SK-N-MC (cell line): ENCODE data around the gene CLDND1.

Experiments
- DNase-seq: peaks from one replicate; pipeline ENCODE4 v3.0.0-alpha.2; 2011; ENCODE audit warnings: low read depth, low spot score
- H3K27ac ChIP-seq: fragments of 200-600 bp; sonication (generic); 2 replicates; pipeline ENCODE4 v1.5.1; 2016; ENCODE audit warnings: mixed run types
- H3K36me3 ChIP-seq: fragments of 200-600 bp; sonication (generic); 2 replicates; pipeline ENCODE4 v1.6.1; 2017; ENCODE audit warnings: antibody characterized with exemption, low read length, mixed read lengths; ENCODE audit not compliant: insufficient read depth
- H3K4me3 ChIP-seq: fragments of 200-600 bp; sonication (generic); 2 replicates; pipeline ENCODE4 v1.5.1; 2016
- H3K9ac ChIP-seq: fragments of 200-600 bp; sonication (generic); 2 replicates; pipeline ENCODE4 v1.8.0; 2017; ENCODE audit warnings: mixed run types, mixed read lengths; ENCODE audit not compliant: insufficient read length
- H3K9me3 ChIP-seq: fragments of 200-600 bp; sonication (generic); 2 replicates; pipeline ENCODE4 v1.6.1; 2017; ENCODE audit warnings: low read depth, mild to moderate bottlenecking, antibody characterized with exemption, low read length, moderate library complexity, mixed read lengths
- EZH2 ChIP-seq: fragments of 200-600 bp; sonication (generic); IDR thresholded peaks from one replicate; pipeline ENCODE4 v1.6.1; 2017; ENCODE audit warnings: antibody characterized with exemption
- FOXP2 ChIP-seq: optimal IDR thresholded peaks from 2 replicates; pipeline ENCODE3; 2011; ENCODE audit warnings: mild to moderate bottlenecking, moderate library complexity; ENCODE audit not compliant: insufficient read depth; ENCODE audit errors: extremely low read length, control extremely low read depth
- POLR2AphosphoS5 ChIP-seq: IDR thresholded peaks from 2 replicates; pipeline ENCODE4 v1.6.1; 2012; ENCODE audit warnings: mild to moderate bottlenecking, low read depth, low read length, borderline replicate concordance

CLDND1 gene

DNA sequence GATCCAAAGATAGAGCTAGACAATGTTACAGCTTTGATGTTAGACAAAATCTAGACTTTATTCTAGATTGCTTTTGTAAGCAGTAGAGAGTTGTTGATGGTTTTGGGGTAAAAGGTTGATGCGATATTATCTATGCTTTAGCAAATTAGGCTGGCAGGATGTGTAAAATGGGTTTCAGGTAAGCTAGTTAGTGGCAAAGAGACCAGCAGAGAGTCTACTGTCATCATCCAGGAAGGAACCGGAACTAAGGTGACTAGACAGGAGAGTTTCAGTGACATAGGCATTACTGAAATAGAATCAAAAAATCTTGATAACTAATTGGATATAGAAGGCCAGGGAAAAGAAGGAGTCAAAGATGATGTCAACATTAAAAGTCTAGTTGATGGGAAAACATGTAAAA is 14.1 kb downstream of the CLDND1 start:
- no peaks in the 10 kb centered on the region for H3K9me3 ChIP-seq
- TF ChIP-seq POLR2AphosphoS5 (no peak), FOXP2 (no peak), EZH2 (no peak)
- no peak overlapping the region for H3K4me3 ChIP-seq
- H3K9ac ChIP-seq: no peak overlapping the region
- no peaks in the 10 kb centered on the region for H3K36me3 ChIP-seq
- DNase-seq: no peak
- no peak overlapping the region for H3K27ac ChIP-seq

DNA sequence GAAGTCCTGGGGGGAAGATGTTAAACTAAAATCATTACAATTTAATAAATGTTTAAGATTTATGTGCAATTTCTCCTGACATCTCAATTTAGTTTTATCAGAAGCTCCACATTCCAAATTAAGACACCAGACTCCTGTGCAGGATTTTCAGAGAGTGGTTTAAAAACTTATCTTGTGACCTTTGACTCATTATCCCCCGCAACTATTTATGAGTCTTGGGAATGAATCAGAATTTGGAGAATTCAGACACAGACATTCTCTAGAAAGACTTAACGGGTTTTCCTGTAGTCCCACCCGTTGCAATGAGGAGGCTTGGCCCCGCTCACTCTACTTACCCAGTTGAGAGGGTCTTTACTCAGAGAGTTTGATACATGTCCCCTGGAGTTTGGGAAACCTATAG is 18.2 kb downstream of the CLDND1 start:
- H3K27ac ChIP-seq: no peak overlapping the region
- no peak overlapping the region for H3K9ac ChIP-seq
- TF ChIP-seq FOXP2: no peak
- no peak for TF ChIP-seq POLR2AphosphoS5
- TF ChIP-seq EZH2: no peak
- no peaks in the 10 kb centered on the region for H3K36me3 ChIP-seq
- DNase-seq: no peak
- no peak overlapping the region for H3K4me3 ChIP-seq
- H3K9me3 ChIP-seq: no peaks in the 10 kb centered on the region

DNA sequence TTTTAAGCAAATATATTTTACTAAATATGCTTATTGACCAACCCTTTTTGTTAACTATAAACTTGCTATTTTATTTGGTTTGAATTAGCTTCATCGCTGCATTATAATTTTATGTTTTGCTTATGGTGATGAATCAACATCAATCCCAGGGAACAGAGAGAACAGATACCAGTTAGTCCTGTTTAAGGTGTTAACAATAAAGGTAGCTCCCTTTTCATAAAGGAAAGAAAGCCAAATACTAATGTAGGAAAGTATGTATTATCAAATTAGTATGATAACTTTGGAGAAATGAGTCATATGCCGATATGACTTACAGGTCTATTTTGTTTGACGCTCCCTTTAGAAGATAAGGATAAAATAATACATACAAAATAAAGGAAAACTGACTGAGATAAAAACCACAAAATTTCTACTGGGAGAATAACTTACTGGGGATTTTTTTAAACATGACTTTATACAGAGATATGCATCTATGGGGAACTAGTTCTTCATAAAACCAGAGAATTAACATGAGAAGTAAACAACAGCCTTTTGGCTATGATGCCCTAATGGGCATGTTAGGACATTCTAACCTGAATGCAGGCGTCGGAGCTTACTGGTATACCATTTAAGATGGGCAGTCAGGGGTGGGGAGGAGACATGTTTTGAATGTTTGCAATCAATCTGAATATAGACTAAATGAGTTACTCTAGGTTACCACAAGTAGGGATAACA is 20.7 kb downstream of the CLDND1 start:
- no peak for TF ChIP-seq EZH2
- TF ChIP-seq POLR2AphosphoS5: no peak
- TF ChIP-seq FOXP2: no peak
- DNase-seq: no peak
- Histone ChIP-seq H3K27ac (no peak overlapping the region), H3K9ac (no peak overlapping the region), H3K9me3 (no peaks in the 10 kb centered on the region), H3K4me3 (no peak overlapping the region), H3K36me3 (no peaks in the 10 kb centered on the region)

- Histone ChIP-seq H3K9me3 (no peaks in the 10 kb centered on the region), H3K4me3 (no peak overlapping the region), H3K27ac (no peak overlapping the region), H3K36me3 (no peaks in the 10 kb centered on the region), H3K9ac (no peak overlapping the region)
- DNase-seq: no peak
- TF ChIP-seq POLR2AphosphoS5: no peak
- no peak for TF ChIP-seq FOXP2
- no peak for TF ChIP-seq EZH2
Measured at GRCh38 chr3:98501270-98501669, 21.4 kb downstream of the CLDND1 start.

DNA sequence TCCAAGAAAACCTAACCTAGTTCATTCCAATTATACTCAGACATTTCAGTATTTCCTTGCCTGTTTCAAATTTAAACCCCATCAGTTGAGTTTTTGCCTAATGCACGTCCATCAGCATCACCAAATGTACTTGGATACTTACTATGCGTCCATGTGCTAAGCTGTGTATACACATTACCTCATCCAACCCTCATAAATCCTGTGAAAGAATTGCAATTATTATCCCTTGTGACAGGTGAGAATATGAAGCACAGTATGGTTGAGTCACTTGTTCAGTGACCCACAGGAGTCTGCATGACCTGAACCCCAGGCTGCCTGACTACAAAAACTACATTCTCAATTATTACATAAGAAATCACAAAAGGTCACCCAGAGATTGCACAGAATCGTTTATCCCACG is 22.7 kb downstream of the CLDND1 start:
- Histone ChIP-seq H3K9ac (no peak overlapping the region), H3K9me3 (no peaks in the 10 kb centered on the region), H3K4me3 (no peak overlapping the region), H3K27ac (no peak overlapping the region), H3K36me3 (no peaks in the 10 kb centered on the region)
- TF ChIP-seq EZH2 (no peak), FOXP2 (no peak), POLR2AphosphoS5 (no peak)
- no peak for DNase-seq

- no peak for DNase-seq
- H3K27ac ChIP-seq: no peak within 1 kb of the TSS
- TF ChIP-seq POLR2AphosphoS5 (no peak), EZH2 (no peak)
- no peaks in the 10 kb centered on the region for H3K9me3 ChIP-seq
- H3K9ac ChIP-seq: no peak within 1 kb of the TSS
- H3K4me3 ChIP-seq: no peak within 1 kb of the TSS
- no peaks in the 10 kb centered on the region for H3K36me3 ChIP-seq
Measured at GRCh38 chr3:98497381-98497780, 25.3 kb downstream of the CLDND1 start, which contains the start of gene OR5K2. TSS of gene OR5K2 (plus strand) at chr3:98497681. CDS start at chr3:98497681, 0 bp downstream.

DNA sequence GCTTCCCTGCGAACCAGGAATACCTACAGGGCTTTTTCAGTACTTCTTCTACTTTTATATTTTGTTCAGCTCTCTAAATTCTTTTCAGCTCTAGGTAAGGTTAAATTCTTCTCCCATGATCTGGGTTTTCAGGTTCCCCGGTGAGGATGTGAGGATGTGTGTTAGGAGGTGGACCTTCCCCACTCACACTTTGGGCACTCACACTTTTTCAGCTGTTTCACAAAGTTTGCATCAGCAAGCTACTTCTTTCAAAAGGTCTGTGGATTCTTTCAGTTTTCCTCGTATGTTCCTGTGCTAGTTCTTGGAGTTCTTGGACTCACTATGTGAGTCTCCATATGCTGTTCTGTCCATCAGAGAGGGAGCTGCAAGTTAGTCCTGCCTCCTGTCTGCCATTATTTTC is 39.1 kb downstream of the CLDND1 start:
- no peaks in the 10 kb centered on the region for H3K36me3 ChIP-seq
- no peak overlapping the region for H3K27ac ChIP-seq
- H3K9ac ChIP-seq: no peak overlapping the region
- no peaks in the 10 kb centered on the region for H3K9me3 ChIP-seq
- TF ChIP-seq EZH2: no peak
- TF ChIP-seq POLR2AphosphoS5: no peak
- TF ChIP-seq FOXP2: no peak
- DNase-seq: no peak
- H3K4me3 ChIP-seq: no peak overlapping the region

GRCh38 chr3:98482717-98483482 is 39.8 kb downstream of the CLDND1 start:
- no peak for DNase-seq
- TF ChIP-seq EZH2 (no peak), POLR2AphosphoS5 (no peak), FOXP2 (no peak)
- no peaks in the 10 kb centered on the region for H3K9me3 ChIP-seq

More at GRCh38 chr3:98482717-98483482, 39.8 kb downstream of the CLDND1 start:
- no peak overlapping the region for H3K27ac ChIP-seq
- H3K36me3 ChIP-seq: no peaks in the 10 kb centered on the region
- no peak overlapping the region for H3K4me3 ChIP-seq
- no peak overlapping the region for H3K9ac ChIP-seq
